ENCODE results near the gene PPY.

GRCh38 chr17:43911904-43912303 lies 30.4 kb downstream of the PPY start:
- TF ChIP-seq CTCF (conservative IDR thresholded peaks at IDR 0.05; ENCODE audit: low read length) (no peak), EZH2phosphoT487 (IDR thresholded peaks at IDR 0.05; ENCODE audit: borderline replicate concordance) (no peak)
